AG09319 (cell line): ENCODE results near the gene DCP2.

Experiments
- DNase-seq: peaks from one replicate; pipeline ENCODE4 v3.0.0-alpha.2; 2010; ENCODE audit warnings: low read depth; ENCODE audit errors: extremely low read depth
- TF ChIP-seq, protein P1 (sequence below): IDR thresholded peaks from 2 replicates; pipeline ENCODE4 v1.5.1; 2011; ENCODE audit warnings: low read depth, mild to moderate bottlenecking, inconsistent platforms, low read length, moderate library complexity

Gene DCP2

DNA sequence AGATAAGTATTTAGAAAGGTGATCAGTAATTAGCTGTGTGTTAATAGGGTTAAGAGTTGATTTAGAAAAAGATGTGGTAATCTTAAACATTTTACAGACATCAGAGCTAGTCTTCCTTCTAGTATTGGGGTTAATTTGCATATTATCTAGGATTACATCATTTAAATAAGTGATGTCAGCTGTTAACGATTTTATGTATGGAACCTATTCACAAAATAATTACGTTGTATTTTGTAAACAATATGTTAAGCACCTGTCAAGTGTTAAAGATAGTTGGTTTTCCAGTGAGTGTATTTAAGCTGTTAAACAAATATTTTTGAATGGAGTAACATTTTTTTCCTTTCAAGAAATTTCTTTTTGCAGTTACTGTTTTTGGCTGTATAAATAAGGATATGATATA is 2.2 kb downstream of the DCP2 start:
- TF ChIP-seq, protein P1, sequence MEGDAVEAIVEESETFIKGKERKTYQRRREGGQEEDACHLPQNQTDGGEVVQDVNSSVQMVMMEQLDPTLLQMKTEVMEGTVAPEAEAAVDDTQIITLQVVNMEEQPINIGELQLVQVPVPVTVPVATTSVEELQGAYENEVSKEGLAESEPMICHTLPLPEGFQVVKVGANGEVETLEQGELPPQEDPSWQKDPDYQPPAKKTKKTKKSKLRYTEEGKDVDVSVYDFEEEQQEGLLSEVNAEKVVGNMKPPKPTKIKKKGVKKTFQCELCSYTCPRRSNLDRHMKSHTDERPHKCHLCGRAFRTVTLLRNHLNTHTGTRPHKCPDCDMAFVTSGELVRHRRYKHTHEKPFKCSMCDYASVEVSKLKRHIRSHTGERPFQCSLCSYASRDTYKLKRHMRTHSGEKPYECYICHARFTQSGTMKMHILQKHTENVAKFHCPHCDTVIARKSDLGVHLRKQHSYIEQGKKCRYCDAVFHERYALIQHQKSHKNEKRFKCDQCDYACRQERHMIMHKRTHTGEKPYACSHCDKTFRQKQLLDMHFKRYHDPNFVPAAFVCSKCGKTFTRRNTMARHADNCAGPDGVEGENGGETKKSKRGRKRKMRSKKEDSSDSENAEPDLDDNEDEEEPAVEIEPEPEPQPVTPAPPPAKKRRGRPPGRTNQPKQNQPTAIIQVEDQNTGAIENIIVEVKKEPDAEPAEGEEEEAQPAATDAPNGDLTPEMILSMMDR, result no peak
- no peak for DNase-seq

DNA sequence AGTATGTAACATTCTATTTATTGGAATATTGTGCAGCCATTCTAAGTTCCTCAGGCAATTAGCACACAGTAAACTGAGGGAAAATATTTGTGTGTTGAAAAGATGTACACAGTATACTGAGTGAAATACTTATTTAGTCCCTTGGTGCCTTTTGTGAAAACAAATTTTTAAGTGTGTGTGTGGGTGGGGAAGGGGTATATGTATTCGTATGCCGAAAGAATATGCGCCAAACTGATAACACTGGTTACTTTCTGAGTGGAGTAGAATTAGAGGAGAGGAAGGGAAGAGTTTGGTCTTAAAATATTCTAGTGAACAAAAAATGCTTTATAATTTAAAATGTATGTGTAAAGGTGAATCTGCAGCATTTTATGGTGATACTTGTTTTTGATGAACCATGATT is 3.1 kb downstream of the DCP2 start:
- TF ChIP-seq, protein P1, result no peak
- DNase-seq, result no peak

- TF ChIP-seq, protein P1, result no peak
- DNase-seq, result no peak
Observed at GRCh38 chr5:112983363-112983762, 6.8 kb downstream of the DCP2 start.

GRCh38 chr5:112986224-112986623 is 9.6 kb downstream of the DCP2 start:
- DNase-seq, result no peak
- TF ChIP-seq, protein P1, result no peak

DNA sequence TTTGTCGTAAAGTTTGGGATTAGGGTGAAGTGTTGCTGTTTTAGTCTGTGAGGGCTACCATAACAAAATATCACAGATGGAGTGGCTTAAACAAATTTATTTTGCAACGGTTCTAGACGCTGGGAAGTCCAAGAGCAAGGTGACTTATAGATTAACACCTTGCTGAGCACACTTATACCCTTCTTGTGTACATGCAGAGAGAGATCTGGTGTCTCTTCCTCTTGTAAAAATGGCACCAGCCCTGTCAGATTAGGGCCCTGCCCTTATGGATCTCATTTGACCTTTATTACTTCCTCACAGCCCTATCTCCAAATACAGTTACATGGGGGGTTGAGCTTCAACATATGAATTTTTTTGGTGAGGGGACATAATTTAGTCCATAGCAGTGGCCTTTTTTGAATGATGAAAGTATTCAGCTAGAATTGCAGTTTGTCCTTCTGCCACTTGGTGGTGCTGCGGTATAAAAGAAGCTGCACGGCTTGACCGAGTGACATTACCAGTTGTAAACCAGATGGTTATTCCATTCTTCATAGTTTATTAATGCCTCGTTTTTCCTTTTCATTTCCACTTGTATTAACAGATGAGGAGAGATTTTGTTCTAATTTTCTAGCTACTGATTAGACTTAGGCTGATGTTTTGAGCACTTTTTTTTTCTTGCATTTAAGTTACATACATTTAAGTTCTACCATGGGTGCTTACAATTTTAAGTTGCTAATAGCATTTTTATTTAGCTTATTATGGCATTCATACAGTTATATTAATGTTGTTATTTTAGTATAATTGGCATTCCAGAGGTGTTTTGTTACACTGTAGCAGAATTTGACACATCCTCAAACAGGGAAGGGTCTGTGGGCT is 19.4 kb downstream of the DCP2 start:
- TF ChIP-seq, protein P1, result peak; percentile 87
- DNase-seq, result peak; percentile 34

DNA sequence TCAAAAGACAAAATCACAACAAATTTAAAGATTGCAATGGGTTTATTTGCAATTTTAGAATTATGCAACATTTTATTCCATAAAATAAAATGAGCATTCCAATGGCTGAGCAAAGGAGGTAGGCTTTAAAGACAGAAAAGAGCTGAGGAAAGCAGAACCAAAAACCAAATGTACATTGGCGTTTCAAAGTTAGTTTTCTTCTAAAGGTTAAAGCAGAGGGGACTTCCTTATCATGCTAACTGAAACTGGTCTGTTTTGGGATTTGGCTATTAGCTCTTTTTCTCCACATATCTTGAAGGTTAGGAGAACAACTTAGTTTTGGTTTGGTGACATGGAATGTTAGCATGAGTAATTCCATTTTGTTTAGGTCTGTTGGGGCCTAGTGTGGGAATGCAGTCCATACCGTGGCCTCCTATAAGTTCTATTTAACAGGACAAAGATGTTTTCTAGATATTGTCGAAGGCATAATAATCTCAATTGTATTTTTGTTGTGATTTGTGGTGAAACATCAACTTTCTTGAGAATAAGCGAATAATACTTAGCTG is 20.3 kb downstream of the DCP2 start:
- no peak for DNase-seq

GRCh38 chr5:112998296-112998695 is 21.7 kb downstream of the DCP2 start:
- no peak for DNase-seq
- TF ChIP-seq, protein P1, result no peak

More for the DNA sequence above, 20.3 kb downstream of the DCP2 start:
- TF ChIP-seq, protein P1, result no peak
